ENCODE measurements around the gene C2orf68.

DNA sequence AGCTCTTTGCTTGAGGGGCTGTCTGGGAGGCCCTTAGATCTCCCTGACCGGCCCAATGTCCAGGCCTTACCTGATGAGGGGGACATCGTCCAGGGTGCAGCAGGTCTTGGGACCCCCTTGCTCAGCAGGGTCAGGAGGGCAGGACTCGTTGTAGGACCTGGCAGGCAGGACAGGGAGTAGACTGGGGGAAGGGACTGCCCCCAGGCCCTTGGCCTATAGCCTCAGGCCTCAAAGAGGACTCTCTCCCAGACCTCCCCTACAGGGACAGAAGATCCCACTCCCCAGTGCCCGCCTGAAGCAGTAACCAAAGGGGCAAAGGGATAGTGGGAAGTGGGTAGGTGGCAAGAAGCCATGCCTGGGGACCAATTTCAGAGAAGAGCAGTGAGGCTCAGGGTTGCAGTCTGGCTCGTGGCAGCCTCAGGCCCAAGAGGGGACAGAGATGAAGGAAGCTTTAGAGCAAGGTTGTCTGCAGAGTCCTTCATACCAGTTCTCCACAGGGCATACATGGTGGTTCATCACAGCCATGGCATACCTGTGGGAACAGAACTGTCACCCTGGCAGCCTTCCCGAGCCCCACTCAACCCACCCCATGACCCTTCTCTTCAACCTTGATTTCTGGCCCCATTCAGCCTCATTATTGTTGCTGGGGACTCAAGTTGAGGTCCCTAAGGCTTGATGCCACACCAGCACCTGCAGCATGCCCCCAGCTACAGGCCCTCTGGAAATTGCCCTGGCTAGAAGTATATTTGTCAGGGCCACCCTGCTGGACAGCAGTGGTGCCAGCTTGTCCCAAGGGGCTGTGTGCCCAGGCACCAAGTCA lies 10.7 kb downstream of the C2orf68 start:
- TF ChIP-seq SUZ12 (IDR thresholded peaks at IDR 0.05; ENCODE audit: low read length), result no peak
- no peak for TF ChIP-seq POLR2A (IDR thresholded peaks at IDR 0.05; ENCODE audit: control extremely low read depth in 1 of 2, low read depth in 2 of 2, low read length in 2 of 2)
- TF ChIP-seq, protein P1, sequence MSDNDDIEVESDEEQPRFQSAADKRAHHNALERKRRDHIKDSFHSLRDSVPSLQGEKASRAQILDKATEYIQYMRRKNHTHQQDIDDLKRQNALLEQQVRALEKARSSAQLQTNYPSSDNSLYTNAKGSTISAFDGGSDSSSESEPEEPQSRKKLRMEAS (IDR thresholded peaks at IDR 0.05), result no peak
- TF ChIP-seq POU5F1 (IDR thresholded peaks at IDR 0.05; ENCODE audit: low read depth, low read length), result no peak
- no peak for TF ChIP-seq JUN (IDR thresholded peaks at IDR 0.05; ENCODE audit: low read depth, low read length)
- TF ChIP-seq, protein P2, sequence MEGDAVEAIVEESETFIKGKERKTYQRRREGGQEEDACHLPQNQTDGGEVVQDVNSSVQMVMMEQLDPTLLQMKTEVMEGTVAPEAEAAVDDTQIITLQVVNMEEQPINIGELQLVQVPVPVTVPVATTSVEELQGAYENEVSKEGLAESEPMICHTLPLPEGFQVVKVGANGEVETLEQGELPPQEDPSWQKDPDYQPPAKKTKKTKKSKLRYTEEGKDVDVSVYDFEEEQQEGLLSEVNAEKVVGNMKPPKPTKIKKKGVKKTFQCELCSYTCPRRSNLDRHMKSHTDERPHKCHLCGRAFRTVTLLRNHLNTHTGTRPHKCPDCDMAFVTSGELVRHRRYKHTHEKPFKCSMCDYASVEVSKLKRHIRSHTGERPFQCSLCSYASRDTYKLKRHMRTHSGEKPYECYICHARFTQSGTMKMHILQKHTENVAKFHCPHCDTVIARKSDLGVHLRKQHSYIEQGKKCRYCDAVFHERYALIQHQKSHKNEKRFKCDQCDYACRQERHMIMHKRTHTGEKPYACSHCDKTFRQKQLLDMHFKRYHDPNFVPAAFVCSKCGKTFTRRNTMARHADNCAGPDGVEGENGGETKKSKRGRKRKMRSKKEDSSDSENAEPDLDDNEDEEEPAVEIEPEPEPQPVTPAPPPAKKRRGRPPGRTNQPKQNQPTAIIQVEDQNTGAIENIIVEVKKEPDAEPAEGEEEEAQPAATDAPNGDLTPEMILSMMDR (IDR thresholded peaks at IDR 0.05; ENCODE audit: control extremely low read depth in 1 of 3, insufficient read depth in 1 of 3, low read depth in 1 of 3, low read length in 3 of 3), result no peak
